ENCODE results near the gene EPGN. TPM values are rescaled to one million over a fixed set of nuclear protein-coding genes. Genes with fewer than 3 reads are reported as not detected.

EPGN gene
- total and polyA plus RNA-seq, 2 donors (not counting 3 experiments of a cell fraction or from before 2014, with no cell fraction given), result 1.2 TPM; not detected in 1

GRCh38 chr4:74315376-74315775 lies 7.1 kb downstream of the EPGN start:
- DNase-seq (ENCODE audit: low read depth, low spot score), result no peak
- ChIA-PET POLR2A (no interaction called here), CTCF (interaction anchor here (1.5 to 11.3 kb wide), 4 partner anchors 86 to 359 kb away, joined by 3 to 378 read pairs (median 58); no protein-coding TSS in a partner anchor)
- no peaks in the 10 kb centered on the region for H3K9me1 ChIP-seq (replicated peaks; ENCODE audit: control insufficient read depth, extremely low read depth, insufficient read depth, low read length)
- BruUV-seq (replicated peaks), result no TSS peak
- no peaks in the 10 kb centered on the region for H4K20me1 ChIP-seq (replicated peaks; ENCODE audit: control insufficient read depth, extremely low read depth, insufficient read depth, low read length)
- H3K4me2 ChIP-seq (ENCODE audit: insufficient read depth, low read length), result no peak overlapping the region
- intact Hi-C loops (cut with micrococcal nuclease) (no loop called here), dilution Hi-C loops (cut with MboI; ENCODE audit: extremely low pct_ligation_motif_present, low sequenced_read_pairs) (no loop called here)
- no peaks in the 10 kb centered on the region for H3K36me3 ChIP-seq (ENCODE audit: control insufficient read depth in 2 of 2, extremely low read depth in 1 of 2, insufficient read depth in 2 of 2, low read length in 2 of 2)
- H2AFZ ChIP-seq (ENCODE audit: low read depth, low read length), result no peak overlapping the region
- no peaks in the 10 kb centered on the region for H3K4me1 ChIP-seq (ENCODE audit: control insufficient read depth, extremely low read depth, insufficient read depth, low read length)
- H3K9me3 ChIP-seq (replicated peaks; ENCODE audit: control insufficient read depth, insufficient read depth, low read length), result no peaks in the 10 kb centered on the region
- TF ChIP-seq MYC (IDR thresholded peaks at IDR 0.05; ENCODE audit: low read depth, low read length), result no peak
- no peak for TF ChIP-seq POLR2A (IDR thresholded peaks at IDR 0.05; ENCODE audit: low read depth, low read length)
- no peak for TF ChIP-seq JUN (IDR thresholded peaks at IDR 0.05; ENCODE audit: borderline replicate concordance, insufficient read depth, insufficient read length, low read depth)
- no peak for TF ChIP-seq POLR2AphosphoS5 (IDR thresholded peaks at IDR 0.05; ENCODE audit: insufficient read depth, low read depth, low read length)
- no peak for TF ChIP-seq CTCF (IDR thresholded peaks at IDR 0.05; ENCODE audit: extremely low read depth in 1 of 2, insufficient read depth in 1 of 2, low read depth in 1 of 2, low read length in 2 of 2)
- TF ChIP-seq FOS (IDR thresholded peaks at IDR 0.05; ENCODE audit: borderline replicate concordance, insufficient read depth, low read length), result no peak
- no peak for TF ChIP-seq EZH2 (IDR thresholded peaks at IDR 0.05; ENCODE audit: borderline replicate concordance, low read depth, low read length, severe bottlenecking)
- TF ChIP-seq GATA2 (IDR thresholded peaks at IDR 0.05; ENCODE audit: insufficient read depth, insufficient read length, low read depth, low read length), result no peak
- TF ChIP-seq MAX (IDR thresholded peaks at IDR 0.05; ENCODE audit: insufficient read depth, insufficient read length), result no peak
- no peak overlapping the region for H3K4me3 ChIP-seq (replicated peaks in 1 of 3; ENCODE audit: insufficient read depth in 1 of 3, low read depth in 1 of 3, low read length in 3 of 3)
- no peaks in the 10 kb centered on the region for H3K27me3 ChIP-seq (ENCODE audit: control insufficient read depth in 2 of 2, insufficient read depth in 2 of 2, low read length in 2 of 2)
- no peaks in the 10 kb centered on the region for H3K79me2 ChIP-seq (ENCODE audit: control insufficient read depth, insufficient read depth, low read length)
- no peak overlapping the region for H3K27ac ChIP-seq (ENCODE audit: insufficient read depth, low read depth, low read length)
- FAIRE-seq, result no peak
- H3K9ac ChIP-seq (replicated peaks; ENCODE audit: extremely low read depth, insufficient read depth, low read length), result no peak overlapping the region
